Endothelial cell (in vitro differentiated cells): ENCODE measurements around the gene SH3RF2. TPM values are rescaled to one million over a fixed set of nuclear protein-coding genes. Genes with fewer than 3 reads are reported as not detected.

Source experiments
- DNase-seq: peaks from one replicate; pipeline ENCODE4 v3.0.0; 2021; ENCODE audit warnings: low spot score
- H3K27ac Mint-ChIP-seq: one replicate; pipeline ENCODE4 v1.8.0; 2021; ENCODE audit warnings: mixed read lengths, inconsistent platforms; ENCODE audit not compliant: unreplicated experiment
- H3K27me3 Mint-ChIP-seq: one replicate; pipeline ENCODE4 v1.8.0; 2021; ENCODE audit warnings: mild to moderate bottlenecking, moderate library complexity, mixed read lengths, inconsistent platforms; ENCODE audit not compliant: unreplicated experiment
- H3K36me3 Mint-ChIP-seq: one replicate; pipeline ENCODE4 v1.8.0; 2021; ENCODE audit warnings: mild to moderate bottlenecking, low read depth, mixed read lengths, inconsistent platforms; ENCODE audit not compliant: unreplicated experiment
- H3K4me1 Mint-ChIP-seq: one replicate; pipeline ENCODE4 v1.8.0; 2021; ENCODE audit warnings: mild to moderate bottlenecking, mixed read lengths, inconsistent platforms; ENCODE audit not compliant: unreplicated experiment
- H3K4me3 Mint-ChIP-seq: one replicate; pipeline ENCODE4 v1.8.0; 2021; ENCODE audit warnings: mild to moderate bottlenecking, mixed read lengths, inconsistent platforms; ENCODE audit not compliant: unreplicated experiment
- H3K9me3 Mint-ChIP-seq: one replicate; pipeline ENCODE4 v1.8.0; 2021; ENCODE audit warnings: mixed read lengths, inconsistent platforms; ENCODE audit not compliant: unreplicated experiment
- total RNA-seq: library from RNA; stranded (reverse); fragmentation: NEBNext Ultra II Directional; extraction: Animal tissue kit (Norgen Biotek cat#: 25700); gene quantifications from one replicate; pipeline ENCODE4 v1.2.1, GENCODE V29; 2021; ENCODE audit not compliant: unreplicated experiment
- TF ChIP-seq, protein P1 (sequence below): fragments of 200-600 bp; sonication (generic); IDR thresholded peaks from one replicate; pipeline ENCODE4 v1.5.0; 2021; ENCODE audit warnings: antibody characterized with exemption; ENCODE audit not compliant: unreplicated experiment

Gene SH3RF2
- total RNA-seq, 1 donor from 2014 or later: 0.23 TPM

DNA sequence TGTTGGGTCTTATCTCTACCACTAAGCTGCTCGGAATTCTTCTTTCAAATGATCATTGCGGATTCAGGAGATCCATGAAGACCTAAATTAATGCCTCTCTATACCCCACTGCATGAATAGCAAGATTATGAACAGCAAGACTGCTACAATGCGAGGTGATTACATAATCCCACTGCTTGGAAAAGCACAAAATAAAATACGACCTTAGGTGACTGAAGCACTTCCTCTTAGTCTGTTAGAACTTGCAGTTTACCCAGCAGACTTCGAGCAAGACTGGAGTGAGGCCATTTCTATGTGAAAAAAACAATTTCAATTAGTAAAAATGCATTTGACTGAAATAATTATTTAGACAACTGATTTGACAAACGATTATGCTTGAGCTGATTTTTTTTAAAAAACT, 59.8 kb downstream of the SH3RF2 start:
- H3K27me3 Mint-ChIP-seq: peaks cover 2% of the 10 kb centered on the region
- H3K27ac Mint-ChIP-seq: no peak overlapping the region
- H3K36me3 Mint-ChIP-seq: peaks cover 4% of the 10 kb centered on the region
- H3K4me1 Mint-ChIP-seq: no peaks in the 10 kb centered on the region
- no peak for DNase-seq
- H3K9me3 Mint-ChIP-seq: peaks cover 10% of the 10 kb centered on the region
- TF ChIP-seq, protein P1, sequence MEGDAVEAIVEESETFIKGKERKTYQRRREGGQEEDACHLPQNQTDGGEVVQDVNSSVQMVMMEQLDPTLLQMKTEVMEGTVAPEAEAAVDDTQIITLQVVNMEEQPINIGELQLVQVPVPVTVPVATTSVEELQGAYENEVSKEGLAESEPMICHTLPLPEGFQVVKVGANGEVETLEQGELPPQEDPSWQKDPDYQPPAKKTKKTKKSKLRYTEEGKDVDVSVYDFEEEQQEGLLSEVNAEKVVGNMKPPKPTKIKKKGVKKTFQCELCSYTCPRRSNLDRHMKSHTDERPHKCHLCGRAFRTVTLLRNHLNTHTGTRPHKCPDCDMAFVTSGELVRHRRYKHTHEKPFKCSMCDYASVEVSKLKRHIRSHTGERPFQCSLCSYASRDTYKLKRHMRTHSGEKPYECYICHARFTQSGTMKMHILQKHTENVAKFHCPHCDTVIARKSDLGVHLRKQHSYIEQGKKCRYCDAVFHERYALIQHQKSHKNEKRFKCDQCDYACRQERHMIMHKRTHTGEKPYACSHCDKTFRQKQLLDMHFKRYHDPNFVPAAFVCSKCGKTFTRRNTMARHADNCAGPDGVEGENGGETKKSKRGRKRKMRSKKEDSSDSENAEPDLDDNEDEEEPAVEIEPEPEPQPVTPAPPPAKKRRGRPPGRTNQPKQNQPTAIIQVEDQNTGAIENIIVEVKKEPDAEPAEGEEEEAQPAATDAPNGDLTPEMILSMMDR: no peak
- H3K4me3 Mint-ChIP-seq: no peak overlapping the region

GRCh38 chr5:145999208-145999607, 62.8 kb downstream of the SH3RF2 start:
- Mint-ChIP-seq H3K36me3 (no peaks in the 10 kb centered on the region), H3K27ac (no peak overlapping the region), H3K27me3 (no peaks in the 10 kb centered on the region), H3K4me1 (no peaks in the 10 kb centered on the region), H3K4me3 (no peak overlapping the region), H3K9me3 (no peaks in the 10 kb centered on the region)
- TF ChIP-seq, protein P1: no peak
- DNase-seq: no peak

- Mint-ChIP-seq H3K36me3 (no peaks in the 10 kb centered on the region), H3K4me1 (no peaks in the 10 kb centered on the region), H3K4me3 (no peak overlapping the region), H3K9me3 (no peaks in the 10 kb centered on the region), H3K27me3 (no peaks in the 10 kb centered on the region), H3K27ac (no peak overlapping the region)
- no peak for DNase-seq
- TF ChIP-seq, protein P1: no peak
Measured at GRCh38 chr5:146000072-146000471, 63.7 kb downstream of the SH3RF2 start.

DNA sequence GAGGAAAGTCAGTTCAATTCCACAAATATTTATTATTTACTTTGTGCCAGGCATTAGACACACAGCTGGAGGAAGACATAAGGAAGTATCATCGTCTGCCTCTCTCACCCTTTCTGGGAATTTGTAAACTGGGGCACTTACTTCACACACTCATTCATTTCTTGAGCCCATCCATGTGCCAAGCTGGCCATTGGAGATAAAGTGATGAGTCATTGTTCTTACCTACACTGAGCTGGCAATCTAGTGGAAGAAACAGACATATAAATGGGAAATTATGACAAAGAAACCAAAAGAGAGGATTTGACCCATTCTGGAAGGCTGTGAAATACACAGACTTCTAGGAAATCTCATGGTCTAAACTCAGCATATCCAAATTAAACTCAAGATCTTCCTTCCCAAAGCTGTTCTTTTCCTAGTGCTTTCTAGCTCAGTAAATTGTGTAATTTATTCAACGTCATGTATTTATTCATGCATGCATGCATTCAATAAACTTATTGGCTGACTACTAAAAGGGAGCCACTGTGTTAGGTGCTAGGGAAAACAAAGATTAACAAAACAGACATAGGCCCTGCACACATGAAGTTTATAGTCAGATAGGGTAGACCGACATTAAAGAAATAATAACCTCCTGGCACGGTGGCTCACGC, 65.3 kb downstream of the SH3RF2 start:
- no peak overlapping the region for H3K4me3 Mint-ChIP-seq
- H3K36me3 Mint-ChIP-seq: no peaks in the 10 kb centered on the region
- H3K9me3 Mint-ChIP-seq: no peaks in the 10 kb centered on the region

DNA sequence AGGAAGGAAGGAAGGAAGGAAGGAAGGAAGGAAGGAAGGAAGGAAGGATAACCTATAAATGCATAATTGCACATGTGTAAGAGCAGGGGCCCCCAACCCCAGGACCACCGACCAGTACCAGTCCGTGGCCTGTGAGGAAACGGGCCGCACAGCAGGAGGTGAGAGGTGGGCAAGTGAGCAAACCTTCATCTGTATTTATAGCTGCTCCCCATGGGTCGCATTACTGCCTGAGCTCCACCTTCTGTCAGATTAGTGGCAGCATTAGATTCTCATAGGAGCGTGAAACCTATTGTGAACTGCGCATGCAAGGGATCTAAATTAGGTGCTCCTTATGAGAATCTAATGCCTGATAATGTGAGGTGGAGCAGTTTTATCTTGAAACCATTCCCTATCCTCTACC, 66.1 kb downstream of the SH3RF2 start:
- Mint-ChIP-seq H3K9me3 (no peaks in the 10 kb centered on the region), H3K27me3 (peaks cover 1% of the 10 kb centered on the region), H3K4me1 (no peaks in the 10 kb centered on the region), H3K36me3 (no peaks in the 10 kb centered on the region), H3K27ac (no peak overlapping the region), H3K4me3 (no peak overlapping the region)
- DNase-seq: no peak
- TF ChIP-seq, protein P1: no peak

More for the DNA sequence above, 65.3 kb downstream of the SH3RF2 start:
- no peak for DNase-seq
- H3K27ac Mint-ChIP-seq: no peak overlapping the region
- no peaks in the 10 kb centered on the region for H3K4me1 Mint-ChIP-seq
- TF ChIP-seq, protein P1: no peak
- no peaks in the 10 kb centered on the region for H3K27me3 Mint-ChIP-seq
